ENCODE results near the gene SOX14.

The SOX14 gene

DNA sequence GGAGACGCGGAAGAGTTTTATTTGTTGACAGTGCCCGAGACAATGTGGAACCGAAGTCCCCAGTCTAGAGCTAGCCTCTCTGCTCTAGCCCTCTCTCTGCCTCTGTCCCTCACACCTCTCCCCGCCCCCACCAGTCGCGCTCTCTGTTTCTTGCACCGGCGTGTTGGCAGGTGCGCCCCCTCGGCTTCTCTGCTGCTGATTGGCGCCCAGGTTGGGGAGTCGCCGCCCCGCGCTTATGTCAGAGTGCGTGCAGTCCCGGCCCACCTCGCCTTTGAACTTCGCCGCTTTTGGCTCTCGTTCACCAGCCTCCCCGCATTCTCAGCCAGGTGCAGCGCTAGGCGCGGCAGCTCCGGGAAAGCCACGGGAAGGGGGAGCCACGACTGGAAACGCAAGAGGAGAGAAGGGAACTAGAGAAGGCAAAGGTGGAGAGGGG is at the start of gene SOX14:
TSS of gene SOX14 (plus strand) at position 315 of the 433 bp plus-strand sequence. CDS start 470 bp downstream, outside the sequence.
- peak; percentile 8 for DNase-seq (ENCODE audit: low spot score)

- DNase-seq (ENCODE audit: low spot score) = no peak
These were observed 49.6 kb upstream of the SOX14 start for GRCh38 chr3:137714551-137714950.

- DNase-seq (ENCODE audit: low spot score) = no peak
These were observed 39.9 kb upstream of the SOX14 start for GRCh38 chr3:137724240-137724639.

DNA sequence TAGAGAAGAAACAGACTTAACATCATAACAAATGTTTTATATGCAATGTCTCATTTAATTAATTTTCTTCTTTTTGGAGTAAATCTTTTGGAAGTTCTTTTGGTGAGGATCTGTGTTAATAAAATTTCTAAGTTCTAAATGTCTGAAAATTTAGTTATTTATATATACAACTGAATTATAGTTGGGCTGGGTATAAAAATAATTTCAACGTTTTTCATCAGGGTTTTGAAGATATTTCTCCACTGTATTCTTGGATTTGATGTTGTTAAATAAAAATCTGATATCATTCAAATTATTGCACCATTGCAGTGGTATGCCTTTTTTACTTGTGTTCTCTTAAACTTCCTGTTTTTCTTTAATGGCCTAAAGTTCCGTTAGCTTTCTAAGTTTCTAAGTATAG is 26.9 kb upstream of the SOX14 start:
- no peak for DNase-seq (ENCODE audit: low spot score)

DNA sequence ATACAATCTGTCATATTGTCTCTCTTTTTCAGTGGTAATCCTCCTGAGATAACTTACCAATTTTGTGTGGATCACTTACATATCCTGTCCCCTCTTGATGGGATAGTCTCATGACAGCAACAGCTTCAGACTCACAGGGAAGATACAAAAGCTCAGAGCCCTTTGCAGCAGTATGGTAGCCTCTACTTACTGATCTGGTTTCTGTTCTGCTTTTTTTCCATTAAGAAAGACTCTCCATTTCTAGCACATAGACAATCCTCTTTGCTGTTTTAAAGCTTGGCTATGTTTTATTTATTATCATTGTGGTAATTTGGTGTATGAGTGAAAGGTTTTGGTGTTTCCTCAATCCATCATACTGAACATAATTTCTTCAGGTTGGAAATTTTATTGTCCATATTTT is 25.4 kb upstream of the SOX14 start:
- no peak for DNase-seq (ENCODE audit: low spot score)

DNA sequence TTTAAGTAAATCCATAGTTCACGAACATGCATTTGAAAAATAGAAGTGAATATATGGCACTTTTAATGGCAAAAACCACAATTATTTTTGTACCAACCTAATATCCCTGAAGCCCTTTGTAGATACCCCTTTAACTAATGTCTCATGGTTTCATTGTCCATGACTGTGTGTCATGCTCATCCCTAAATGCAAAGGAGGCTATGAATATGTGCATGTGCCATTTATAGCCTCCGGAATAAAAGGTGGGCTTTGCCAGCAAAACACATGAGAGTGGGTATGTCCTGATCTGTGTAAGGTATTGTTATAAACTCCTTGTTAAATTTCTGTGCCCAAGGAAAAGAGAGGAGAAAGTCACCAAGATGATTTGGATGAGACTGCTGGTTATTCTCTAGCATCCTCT is 20.5 kb upstream of the SOX14 start:
- no peak for DNase-seq (ENCODE audit: low spot score)

DNA sequence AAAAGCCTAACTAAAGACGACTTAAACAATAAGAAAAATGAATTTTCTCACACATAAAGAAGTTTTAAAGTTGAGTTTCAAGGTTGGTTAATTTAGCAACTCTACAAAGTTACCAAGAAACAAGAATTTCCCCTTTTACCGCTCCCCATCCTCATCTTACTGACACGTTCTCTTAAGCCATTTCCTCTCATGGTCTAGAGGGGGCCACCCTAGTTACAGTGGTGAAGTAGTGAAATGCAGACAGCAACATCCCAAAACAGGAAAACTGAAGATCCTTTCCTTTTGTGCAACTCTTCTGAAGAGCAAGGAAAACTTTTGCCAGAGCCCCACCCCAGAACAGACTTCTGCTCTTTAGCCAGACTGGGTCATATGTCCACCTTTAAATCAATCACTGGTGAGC is 17.3 kb upstream of the SOX14 start:
- DNase-seq (ENCODE audit: low spot score) = no peak

DNA sequence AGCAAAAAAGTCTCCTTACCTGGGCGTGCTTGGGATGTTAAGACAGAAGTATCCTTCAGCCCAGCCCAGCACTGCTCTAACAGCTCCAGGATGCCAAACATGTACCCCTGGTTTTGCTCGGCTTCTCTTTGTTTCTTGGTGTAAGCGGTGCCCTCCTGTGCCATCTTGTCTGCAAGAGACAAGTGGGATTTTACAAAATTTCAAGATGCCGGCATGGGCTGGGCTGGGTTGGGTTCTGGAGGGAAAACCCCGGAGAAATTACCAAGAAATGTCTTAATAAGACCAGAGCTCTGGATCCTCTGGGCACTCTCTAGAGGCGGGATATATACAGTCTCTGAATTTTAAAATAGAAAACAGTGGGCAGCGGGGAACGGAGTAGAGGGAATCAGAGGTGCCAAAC is 4.6 kb upstream of the SOX14 start:
- DNase-seq (ENCODE audit: low spot score) = no peak

- no peak for DNase-seq (ENCODE audit: low spot score)
These were observed 3.6 kb upstream of the SOX14 start for GRCh38 chr3:137760341-137761098.

DNA sequence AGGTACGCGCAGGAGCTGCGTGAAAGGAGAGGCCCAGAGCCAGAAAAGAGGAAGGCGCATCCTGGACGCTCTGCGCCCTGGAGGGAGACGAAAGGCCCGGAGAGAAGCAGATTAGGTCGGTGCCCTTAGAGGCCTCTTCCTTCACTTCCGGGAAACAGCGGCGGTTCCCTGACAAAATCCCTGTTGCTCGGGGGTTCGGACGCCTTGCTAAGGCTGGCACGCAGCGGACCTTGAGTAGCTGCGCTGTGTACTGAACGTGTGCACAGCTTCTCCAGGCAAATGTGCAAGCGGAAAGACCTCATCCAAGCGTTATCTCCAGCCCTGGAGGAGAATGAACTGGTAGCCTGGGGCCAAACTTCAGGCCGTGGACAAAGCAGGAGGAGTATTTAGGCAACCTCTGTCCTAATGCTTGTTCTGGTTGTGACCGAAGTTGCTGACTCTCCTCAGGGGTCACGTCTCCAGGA is 3.0 kb upstream of the SOX14 start:
- peak; percentile 2 for DNase-seq (ENCODE audit: low spot score)

DNA sequence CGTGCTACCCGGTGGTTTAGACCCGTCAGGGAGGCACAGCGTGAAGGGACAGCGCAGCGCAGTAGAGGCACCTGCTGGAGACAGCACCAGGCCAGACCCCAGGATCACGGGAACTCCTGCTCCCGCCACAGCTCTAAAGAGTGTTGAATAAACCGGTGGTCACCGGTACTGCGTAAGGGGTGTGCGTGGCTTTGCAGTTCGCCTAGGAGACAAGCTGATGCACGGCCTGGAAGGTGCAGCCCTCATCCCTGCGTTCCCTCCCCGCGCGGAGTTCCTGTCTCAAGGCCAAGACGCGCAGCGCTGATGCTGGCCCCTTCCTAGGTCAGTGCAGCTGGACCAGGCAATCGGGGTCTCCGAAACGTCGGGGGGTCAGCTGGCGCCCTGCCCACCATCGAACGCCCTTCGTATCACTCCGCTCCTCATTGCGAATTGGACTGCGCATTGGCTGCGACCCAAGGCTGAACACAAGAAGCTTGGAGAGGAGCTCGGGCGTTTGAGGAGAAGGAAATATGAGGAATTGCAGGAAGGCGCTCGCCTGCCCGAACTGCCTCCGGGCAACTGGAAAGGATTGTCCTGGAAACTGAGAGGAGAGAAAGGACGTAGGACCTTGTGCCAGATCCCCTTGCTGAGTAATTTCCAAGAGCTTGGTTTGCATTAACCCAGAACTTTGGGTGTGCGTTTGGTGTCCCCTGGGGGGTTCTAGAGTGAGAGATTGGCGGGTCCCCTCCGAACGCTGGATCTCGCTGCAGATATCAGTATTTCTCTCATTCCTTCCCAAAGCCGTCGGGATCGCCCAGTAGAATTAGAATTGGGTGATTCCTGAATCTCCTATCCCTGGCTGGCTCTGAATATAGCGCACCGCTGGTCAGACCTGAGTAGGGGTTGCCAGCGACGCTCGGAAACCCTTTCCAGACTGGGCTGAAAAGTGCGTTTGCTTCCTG is 2.3 kb upstream of the SOX14 start:
- peak; percentile 4 for DNase-seq (ENCODE audit: low spot score)

- DNase-seq (ENCODE audit: low spot score) = peak; percentile 2
These were observed 1.2 kb upstream of the SOX14 start for GRCh38 chr3:137762674-137763593.

GRCh38 chr3:137763594-137763938 is 549 bp upstream of the SOX14 start:
- peak; percentile 4 for DNase-seq (ENCODE audit: low spot score)

GRCh38 chr3:137764563-137765309 is 621 bp downstream of the SOX14 start:
- DNase-seq (ENCODE audit: low spot score) = peak; percentile 3

GRCh38 chr3:137765310-137766033 is 1.4 kb downstream of the SOX14 start:
- peak; percentile 2 for DNase-seq (ENCODE audit: low spot score)

- DNase-seq (ENCODE audit: low spot score) = no peak
These were observed 2.1 kb downstream of the SOX14 start for GRCh38 chr3:137766041-137766875.

DNA sequence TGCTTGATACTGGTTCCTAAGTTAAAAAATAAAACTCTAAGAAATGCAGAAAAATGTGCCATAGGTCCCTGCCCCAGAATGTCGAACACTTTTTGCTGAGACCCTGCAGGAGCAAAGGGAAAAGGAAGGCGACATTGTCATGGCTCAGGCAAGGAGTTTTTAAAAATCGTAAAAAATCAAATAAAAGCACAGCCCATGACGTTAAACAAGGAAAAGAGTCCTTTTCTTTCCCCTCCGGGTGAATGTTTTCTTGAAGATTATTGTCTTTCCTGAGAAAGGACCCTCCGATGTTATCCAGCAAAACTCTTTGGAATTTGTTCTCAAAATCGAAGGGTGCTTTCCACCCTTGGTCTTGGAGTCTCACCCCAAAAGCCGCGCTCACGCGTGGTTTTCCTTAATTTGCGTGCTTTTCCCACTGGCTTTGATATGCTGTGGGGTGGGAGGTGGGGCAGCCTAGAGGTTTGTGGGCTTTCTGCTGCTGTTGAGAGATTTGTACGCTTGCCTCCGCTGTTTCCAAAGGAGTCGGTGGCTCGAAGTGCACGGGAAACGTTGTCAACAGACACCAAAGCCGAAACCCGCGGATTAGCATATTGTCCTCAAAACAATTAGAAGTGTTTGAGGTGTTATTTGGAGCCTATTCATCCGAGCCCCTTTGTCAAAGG is 2.9 kb downstream of the SOX14 start:
- DNase-seq (ENCODE audit: low spot score) = peak; percentile 1

DNA sequence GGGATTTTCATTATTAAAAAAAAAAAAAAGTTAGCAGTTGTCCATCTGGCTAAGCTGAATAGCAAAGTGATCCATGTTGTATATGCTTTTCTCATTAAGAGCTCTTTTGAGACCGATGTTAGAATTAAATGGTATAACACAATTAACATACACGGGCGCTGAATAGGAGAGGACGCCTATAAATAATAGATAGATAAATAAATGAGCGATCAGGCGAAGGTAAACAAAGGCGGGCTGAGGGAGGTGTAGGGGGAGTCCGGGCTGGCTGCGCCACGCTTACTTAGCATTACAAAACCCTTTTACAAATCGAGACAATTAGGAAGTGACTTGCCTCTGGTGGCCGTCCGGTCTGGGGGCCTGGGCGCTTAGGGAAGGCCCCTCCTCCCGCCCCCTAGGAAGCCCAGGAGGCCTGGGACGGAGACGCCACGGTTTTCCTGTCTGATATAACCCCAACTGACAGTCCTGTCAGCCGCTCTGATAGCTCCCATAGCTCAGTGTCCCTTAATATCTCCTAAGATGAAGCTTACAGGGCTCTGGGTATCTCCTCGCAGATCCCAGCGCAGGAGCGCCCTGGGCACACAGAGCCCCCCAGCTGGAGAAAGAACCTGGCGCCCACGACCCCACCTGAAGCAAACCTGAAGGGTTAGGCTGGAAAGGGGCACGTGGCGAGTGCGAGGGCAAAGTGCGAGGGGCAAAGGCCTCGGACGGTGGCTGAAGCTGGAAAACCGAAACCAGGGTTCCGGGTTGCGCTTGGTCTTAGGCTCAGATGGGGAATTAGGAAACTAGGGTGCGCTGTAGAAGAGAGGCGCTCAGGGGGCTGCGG is 3.6 kb downstream of the SOX14 start:
- DNase-seq (ENCODE audit: low spot score) = peak; percentile 1
